GM19438 (cell line): ENCODE results near the gene TNFRSF11A.
A peak's percentile ranks its signal among the peaks of the same experiment; 100 is the strongest.

Experiments
- ATAC-seq: cut with Tn5 transposase; IDR thresholded peaks from one replicate; pipeline ENCODE4 v1.9.1; 2021; ENCODE audit warnings: low read depth; ENCODE audit not compliant: unreplicated experiment

TNFRSF11A gene

GRCh38 chr18:62341473-62341872 is 16.4 kb downstream of the TNFRSF11A start:
- no peak for ATAC-seq

GRCh38 chr18:62342884-62343283 is 17.8 kb downstream of the TNFRSF11A start:
- ATAC-seq, result no peak

GRCh38 chr18:62343316-62343715 is 18.2 kb downstream of the TNFRSF11A start:
- ATAC-seq, result no peak

GRCh38 chr18:62345909-62346308 is 20.8 kb downstream of the TNFRSF11A start:
- no peak for ATAC-seq

DNA sequence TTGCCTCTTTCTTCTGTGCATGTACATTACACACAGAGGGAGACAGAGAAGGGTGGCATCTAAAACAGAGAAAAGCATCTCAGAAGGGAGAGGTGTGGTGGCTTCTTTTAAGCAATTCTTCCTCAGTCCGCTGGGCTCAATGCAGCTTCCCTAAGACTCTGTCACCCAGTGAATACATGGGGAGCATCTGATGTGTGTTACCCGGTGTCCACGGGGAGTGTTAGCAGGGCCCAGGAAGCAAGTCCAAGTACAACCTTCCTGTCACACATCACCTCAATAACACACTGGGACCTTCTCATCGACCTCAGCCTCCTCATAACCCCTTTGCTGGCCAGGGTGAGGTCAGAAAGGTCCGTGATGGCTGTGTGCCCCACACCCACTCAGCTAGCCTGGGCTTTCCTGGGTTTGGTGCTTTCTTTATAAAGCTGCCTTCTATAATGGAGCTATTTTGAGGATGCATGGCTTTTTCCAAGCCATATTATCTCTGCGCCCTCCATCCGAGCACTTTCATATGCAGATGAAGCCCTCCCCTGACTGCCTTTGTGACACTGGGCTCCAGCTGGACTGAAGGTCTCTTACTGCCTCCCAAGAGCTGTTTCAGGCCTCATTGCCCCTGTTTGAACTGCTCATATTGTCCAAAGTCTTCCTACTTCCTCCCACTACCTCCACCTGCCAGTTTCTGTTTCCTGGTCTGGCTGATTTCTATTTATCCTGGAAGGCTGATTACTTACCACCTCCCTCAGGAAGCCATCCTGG is 21.4 kb downstream of the TNFRSF11A start:
- no peak for ATAC-seq

- no peak for ATAC-seq
Measured at GRCh38 chr18:62347089-62347506, 22.0 kb downstream of the TNFRSF11A start.

DNA sequence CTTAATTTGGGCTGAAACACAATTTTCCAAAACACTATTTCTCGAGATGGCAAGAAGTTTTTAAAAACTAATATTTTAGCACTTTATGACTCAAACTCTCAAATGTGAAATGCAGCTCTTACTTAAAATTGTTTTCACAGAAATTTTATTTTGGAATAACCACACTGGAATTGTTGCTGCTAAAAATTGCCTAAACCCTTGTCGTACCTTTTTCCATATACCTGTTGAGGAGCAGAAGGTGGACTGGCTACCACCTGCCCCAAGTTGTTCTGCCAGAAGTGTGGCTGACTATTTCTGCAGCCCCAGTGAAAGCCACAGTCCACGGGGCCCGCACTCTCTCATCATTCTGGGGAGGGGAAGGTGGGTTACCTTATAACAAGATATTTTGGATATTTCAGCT is 23.4 kb downstream of the TNFRSF11A start:
- ATAC-seq, result no peak

DNA sequence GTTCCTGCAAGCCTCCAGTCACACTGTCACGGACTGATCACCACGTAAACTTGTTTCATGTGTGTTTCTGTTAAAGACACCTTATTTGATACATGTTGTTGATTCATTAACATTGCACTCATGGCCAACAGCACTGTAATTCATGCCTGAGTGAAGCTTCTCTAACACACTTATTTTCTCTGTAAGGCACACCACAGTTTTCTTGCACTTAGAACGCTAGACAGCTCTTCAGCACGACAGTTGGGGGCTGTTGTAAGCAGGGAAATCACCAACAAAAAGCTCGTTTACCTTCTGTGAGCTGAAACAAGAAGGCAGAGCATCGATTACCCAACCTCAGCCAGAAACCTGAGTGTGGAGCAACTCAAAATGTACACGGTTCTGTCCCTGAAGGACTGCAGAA is 28.1 kb downstream of the TNFRSF11A start:
- no peak for ATAC-seq

GRCh38 chr18:62354151-62354550 is 29.0 kb downstream of the TNFRSF11A start:
- ATAC-seq, result no peak

DNA sequence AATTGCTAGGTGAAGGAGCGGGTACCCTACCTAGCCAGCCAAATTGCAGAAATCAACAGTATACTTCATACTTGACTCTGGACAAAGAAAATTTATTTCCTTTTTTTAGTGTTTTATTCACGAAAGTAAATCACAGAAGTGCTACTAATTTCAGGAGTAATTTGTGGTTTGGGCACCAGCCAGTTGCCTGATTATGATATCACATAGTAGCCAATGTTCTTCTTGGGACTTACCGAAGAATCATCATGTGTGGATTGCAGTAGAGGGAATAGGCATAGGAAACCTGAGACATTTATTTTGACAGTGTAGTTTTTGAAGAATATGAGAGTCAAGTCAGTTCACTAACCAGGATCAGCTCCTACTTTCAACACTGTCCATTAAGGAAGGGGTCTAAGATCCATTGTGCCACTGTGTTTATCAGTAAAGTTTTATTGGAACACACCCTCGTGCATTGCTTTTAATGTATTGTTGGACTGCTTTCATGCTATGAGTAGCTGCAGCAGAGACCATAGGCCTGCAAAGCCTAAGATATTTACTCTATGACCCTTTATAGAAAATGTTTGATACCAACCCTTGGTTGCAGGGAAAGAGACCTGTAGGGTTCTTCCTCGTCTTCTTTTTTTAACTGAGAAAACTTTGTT is 32.1 kb downstream of the TNFRSF11A start:
- ATAC-seq, result no peak

DNA sequence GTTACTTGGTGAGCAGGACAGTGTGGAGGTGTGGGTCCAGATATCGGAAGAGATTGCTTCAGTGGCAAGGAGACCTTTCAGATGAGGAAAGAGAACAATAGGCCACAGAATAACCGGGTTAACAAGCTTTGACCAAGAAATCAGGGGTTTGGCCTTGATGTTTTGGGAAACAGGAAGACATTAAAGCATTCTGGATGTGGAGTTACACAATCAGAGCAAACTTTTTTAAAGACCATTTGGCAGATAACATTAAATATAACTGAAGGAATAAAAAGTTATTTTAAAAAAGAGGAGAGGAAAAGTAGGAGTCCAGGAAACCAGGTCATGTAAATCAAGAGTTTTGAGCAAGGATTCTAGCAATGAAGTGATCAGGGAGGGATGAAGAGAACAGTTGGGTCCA is 35.7 kb downstream of the TNFRSF11A start:
- ATAC-seq, result no peak

GRCh38 chr18:62361288-62361687 is 36.2 kb downstream of the TNFRSF11A start:
- no peak for ATAC-seq

- ATAC-seq, result no peak
Measured at GRCh38 chr18:62364558-62364957, 39.4 kb downstream of the TNFRSF11A start.

GRCh38 chr18:62365420-62365819 is 40.3 kb downstream of the TNFRSF11A start:
- ATAC-seq, result no peak

- ATAC-seq, result no peak
Measured at GRCh38 chr18:62366992-62367391, 41.9 kb downstream of the TNFRSF11A start.

GRCh38 chr18:62368100-62368499 is 43.0 kb downstream of the TNFRSF11A start:
- ATAC-seq, result peak; percentile 60

- no peak for ATAC-seq
Measured at GRCh38 chr18:62369129-62369644, 44.1 kb downstream of the TNFRSF11A start.

GRCh38 chr18:62370366-62370765 is 45.3 kb downstream of the TNFRSF11A start:
- ATAC-seq, result no peak

- no peak for ATAC-seq
Measured at GRCh38 chr18:62371436-62371835, 46.3 kb downstream of the TNFRSF11A start.

DNA sequence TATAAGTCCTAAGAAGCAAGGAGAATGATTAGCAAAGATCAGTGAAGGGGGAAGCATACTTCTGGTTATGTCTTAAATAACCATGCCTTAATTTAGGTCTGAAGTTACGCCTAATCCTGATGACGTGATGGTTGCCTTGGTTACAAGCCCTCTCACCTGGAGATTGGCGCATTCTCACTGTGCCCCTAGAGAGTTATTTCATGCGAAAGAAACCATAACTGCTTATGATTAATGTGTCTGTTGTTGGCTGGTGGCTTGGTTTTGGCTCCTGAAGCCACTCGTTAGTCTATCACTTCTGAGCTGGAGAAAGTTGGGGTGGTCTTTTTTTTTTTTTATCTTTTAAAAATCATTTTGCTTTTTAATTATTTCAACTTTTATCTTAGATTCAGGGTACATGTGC is 47.0 kb downstream of the TNFRSF11A start:
- peak; percentile 58 for ATAC-seq

DNA sequence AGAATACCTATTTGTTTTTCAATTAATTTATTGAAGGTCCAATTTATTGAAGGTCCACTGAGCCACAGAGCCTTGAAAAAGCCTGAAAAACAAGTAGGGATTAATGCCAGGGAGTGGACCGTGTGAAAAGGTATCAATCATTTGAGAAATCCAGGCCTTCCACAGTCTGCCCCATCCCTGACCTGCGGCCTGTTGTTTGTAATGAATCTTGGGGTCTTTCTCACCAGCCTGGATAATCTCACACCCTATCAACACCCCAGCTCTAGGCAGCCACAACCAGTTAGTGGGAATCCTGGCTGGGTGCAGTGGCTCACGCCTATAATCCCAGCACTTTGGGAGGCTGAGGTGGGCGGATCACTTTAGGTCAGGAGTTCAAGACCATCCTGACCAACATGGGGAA is 47.8 kb downstream of the TNFRSF11A start:
- no peak for ATAC-seq

GRCh38 chr18:62374410-62374965 is 49.4 kb downstream of the TNFRSF11A start:
- ATAC-seq, result no peak
